Adrenal gland (tissue), 12 donors: ENCODE data around the gene MAST2. TPM values are rescaled to one million over a fixed set of nuclear protein-coding genes. Genes with fewer than 3 reads are reported as not detected.

Experiments used
- DNase-seq, 7 donors: peaks; one replicate each; pipeline ENCODE4 v3.0.0-alpha.2; 2019 to 2020
- H3K27ac ChIP-seq, 5 donors: fragments of 200-600 bp; sonication (generic) in 4 of 5; 1 replicate in 3 of 5; 2 replicates in 2 of 5; pipeline versions ENCODE4 v1.5.1 to v1.8.0; 2016 to 2020; ENCODE audit warnings: mild to moderate bottlenecking in 1 of 5
- H3K27me3 ChIP-seq: fragments of 200-600 bp; 2 replicates; pipeline ENCODE4 v1.8.0; 2021
- H3K36me3 ChIP-seq, 2 donors: fragments of 200-600 bp; replicated peaks in 1 of 2; 1 replicate in 1 of 2; 2 replicates in 1 of 2; pipeline versions ENCODE4 v1.5.1 to v1.8.0; 2018 to 2022
- H3K4me1 ChIP-seq, 2 donors: fragments of 200-600 bp; replicated peaks in 1 of 2; 1 replicate in 1 of 2; 2 replicates in 1 of 2; pipeline versions ENCODE4 v1.5.1 to v1.8.0; 2018 to 2021
- H3K4me3 ChIP-seq, 4 donors: fragments of 200-600 bp; sonication (generic) in 3 of 4; one replicate each; pipeline ENCODE4 v1.5.1; 2016 to 2018
- H3K9me3 ChIP-seq, 3 donors: fragments of 200-600 bp; sonication (generic) in 1 of 3; replicated peaks in 1 of 3; 1 replicate in 2 of 3; 2 replicates in 1 of 3; pipeline versions ENCODE4 v1.5.1 to v1.8.0; 2016 to 2021
- CTCF ChIP-seq, 6 experiments: fragments of 450-650 bp in 4 of 6; fragments of 200-600 bp in 2 of 6; sonication (generic) in 1 of 6; IDR thresholded peaks; 1 replicate in 5 of 6; 2 replicates in 1 of 6; pipeline versions ENCODE4 v1.5.1 to v1.8.0; 2016 to 2021; ENCODE audit warnings: antibody characterized with exemption in 6 of 6, mild to moderate bottlenecking in 2 of 6, moderate library complexity in 1 of 6
- POLR2A ChIP-seq, 2 donors: fragments of 450-650 bp; IDR thresholded peaks; one replicate each; pipeline ENCODE4 v1.6.1; 2017; ENCODE audit warnings: antibody characterized with exemption in 2 of 2, mild to moderate bottlenecking in 2 of 2, moderate library complexity in 1 of 2
- WGBS, 4 donors: extraction: QIAGEN DNeasy Blood & Tissue Kit in 2 of 4; methylation state at CpG; one replicate each; pipeline versions ENCODE4 v1.1.5 to v1.1.7; 2013 to 2017; 5-methylcytosine and 5-hydroxymethylcytosine counted together
- intact Hi-C, 2 donors: fragments of 100-400 bp; cut with DNase I; formaldehyde crosslinking; loops; one replicate each; pipeline versions ENCODE4 v1.14.1 to v1.15.0; 2022 to 2023
- polyA plus RNA-seq, 3 donors: library from polyadenylated mRNA; stranded (reverse); fragments of 200-250 nt in 2 of 3; fragments of 350-450 nt in 1 of 3; fragmentation: Illumina TruSeq in 1 of 3; extraction: RNeasy Lipid Tissue Mini Kit (QIAGEN cat#74804) in 1 of 3; gene quantifications; one replicate each; pipeline ENCODE4 v1.2.3, GENCODE V29; 2013 to 2014
- total RNA-seq, 9 donors: library from RNA; depleted of rRNA in 4 of 9; stranded (reverse); fragments of >200 nt in 4 of 9; fragments of 120-200 nt in 1 of 9; fragmentation: NEBNext Ultra II Directional in 1 of 9; extraction: Animal tissue kit (Norgen Biotek cat#: 25700) in 1 of 9; gene quantifications; one replicate each; pipeline versions ENCODE4 v1.1.0 to v1.2.4, GENCODE V29; 2013 to 2023
- donor health status: healthy with polysubstance abuse.
- donor health status: Bipolar disorder and iron deficiency.
- donor health status: DM: yes; HTN: yes; CAD: no.
- donor health status: DM: no; HTN: no; CAD: no.
- donor health status: DM: no; HTN: no; CAD: no.
- donor health status: DM: yes; HTN: yes; CAD: no.

The MAST2 gene
- total and polyA plus RNA-seq, 12 donors: 18.1 to 38.5 (median 23.5) TPM

DNA sequence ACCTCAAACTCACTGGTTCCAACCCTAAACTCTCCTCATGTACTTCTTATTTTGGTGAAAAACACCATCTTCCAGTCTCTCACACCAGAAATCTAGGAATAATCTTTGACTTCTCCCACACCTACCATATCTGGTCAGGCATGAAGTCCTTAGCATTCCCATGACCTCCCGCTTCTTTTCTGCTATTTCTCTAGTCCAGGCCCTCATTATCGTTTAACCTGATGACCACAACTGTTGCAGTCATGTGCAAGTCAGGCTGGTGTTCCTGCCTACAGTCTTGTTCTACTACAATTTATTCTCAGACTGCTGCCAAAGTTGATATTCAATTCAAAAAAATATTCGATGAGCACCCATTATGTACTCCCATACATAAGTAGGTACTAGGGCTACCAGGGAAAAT is 257.7 kb downstream of the MAST2 start:
- 65 to 86% (median 76%) methylated on average over 3 of the region's 3 CpGs for WGBS, 4 donors
- DNase-seq: no peak
- TF ChIP-seq CTCF (IDR thresholded peaks at IDR 0.05) (no peak), POLR2A (IDR thresholded peaks at IDR 0.05) (no peak)
- no peak overlapping the region for H3K27ac ChIP-seq
- H3K36me3 ChIP-seq: peaks cover 0 to 23% of the 10 kb centered on the region in 2 donors
- H3K4me3 ChIP-seq: no peak overlapping the region
- H3K9me3 ChIP-seq: no peaks in the 10 kb centered on the region
- no peaks in the 10 kb centered on the region for H3K27me3 ChIP-seq
- H3K4me1 ChIP-seq: no peaks in the 10 kb centered on the region
- intact Hi-C loops: no loop called here

- no peak for DNase-seq
- Histone ChIP-seq H3K36me3 (peaks cover 0 to 20% of the 10 kb centered on the region in 2 donors), H3K27me3 (no peaks in the 10 kb centered on the region), H3K4me1 (no peaks in the 10 kb centered on the region), H3K9me3 (no peaks in the 10 kb centered on the region), H3K27ac (no peak overlapping the region), H3K4me3 (no peak overlapping the region)
- WGBS, 4 donors: 76 to 85% (median 82%) methylated on average over 4 of the region's 4 CpGs
- no peak for TF ChIP-seq POLR2A (IDR thresholded peaks at IDR 0.05)
- TF ChIP-seq CTCF (IDR thresholded peaks at IDR 0.05): no peak
- intact Hi-C loops: no loop called here
These were observed 259.4 kb downstream of the MAST2 start for GRCh38 chr1:46062651-46063319.

DNA sequence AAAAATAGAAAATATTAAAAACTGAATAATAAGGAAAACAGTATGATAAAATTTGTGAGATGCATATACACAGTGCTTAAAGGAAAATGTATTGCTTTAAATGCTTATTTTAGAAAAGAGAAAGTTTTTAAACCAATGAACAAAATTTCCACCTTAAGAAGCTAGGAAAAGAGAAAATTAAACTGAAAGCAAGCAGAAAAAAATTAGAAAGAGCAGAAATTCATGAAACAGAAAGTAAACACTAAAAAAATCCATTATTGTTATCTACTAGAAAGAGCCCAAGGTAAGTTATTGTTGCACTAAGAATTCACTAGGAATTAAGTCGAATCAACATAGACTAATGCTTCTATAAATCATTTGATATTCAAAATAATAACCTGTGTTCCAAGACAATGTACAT is 261.3 kb downstream of the MAST2 start:
- intact Hi-C loops: no loop called here
- TF ChIP-seq POLR2A (IDR thresholded peaks at IDR 0.05): no peak
- no peak for TF ChIP-seq CTCF (IDR thresholded peaks at IDR 0.05)
- Histone ChIP-seq H3K27me3 (no peaks in the 10 kb centered on the region), H3K9me3 (no peaks in the 10 kb centered on the region), H3K27ac (no peak overlapping the region), H3K36me3 (peaks cover 0 to 15% of the 10 kb centered on the region in 2 donors), H3K4me3 (no peak overlapping the region), H3K4me1 (peaks cover 4 to 10% of the 10 kb centered on the region in 2 donors)
- WGBS, 4 donors: 88 to 97% (median 91%) methylated on average over 1 of the region's 1 CpG
- no peak for DNase-seq

DNA sequence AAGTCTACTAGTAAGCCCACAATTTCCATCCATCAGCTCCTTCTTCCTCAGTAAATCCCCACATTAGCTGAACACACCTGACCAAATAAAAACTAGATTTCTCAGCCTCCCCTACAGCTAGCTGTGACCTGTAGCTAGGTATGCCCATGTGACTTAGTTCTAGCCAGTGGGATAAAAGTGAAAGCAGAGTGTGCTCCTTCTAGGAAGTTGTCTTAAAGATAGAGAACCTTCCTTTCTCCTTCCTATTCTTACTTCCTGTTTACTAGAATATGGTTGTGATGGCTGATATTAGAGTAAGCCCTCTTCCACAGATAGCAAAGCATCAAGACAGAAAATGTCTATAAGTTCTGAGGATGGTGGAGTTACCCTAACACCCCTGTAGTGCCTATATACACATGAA is 262.0 kb downstream of the MAST2 start:
- H3K4me3 ChIP-seq: no peak overlapping the region
- intact Hi-C loops: no loop called here
- DNase-seq: no peak
- no peak overlapping the region for H3K27ac ChIP-seq
- no peaks in the 10 kb centered on the region for H3K9me3 ChIP-seq
- no peaks in the 10 kb centered on the region for H3K27me3 ChIP-seq
- peaks cover 0 to 15% of the 10 kb centered on the region in 2 donors for H3K36me3 ChIP-seq
- TF ChIP-seq POLR2A (IDR thresholded peaks at IDR 0.05) (no peak), CTCF (IDR thresholded peaks at IDR 0.05) (no peak)
- peaks cover 11 to 17% of the 10 kb centered on the region in 2 donors for H3K4me1 ChIP-seq
